K562 treated with DMSO at 1 percent for 12 hours (cell line): ENCODE measurements around the gene DNAAF8. TPM values are rescaled to one million over a fixed set of nuclear protein-coding genes. Genes with fewer than 3 reads are reported as not detected.

ENCODE experiments used
- total RNA-seq: library from RNA; unstranded; fragments of 300-600 nt; gene quantifications from 2 replicates; pipeline ENCODE4 v1.2.3, GENCODE V29; 2022; ENCODE audit not compliant: insufficient read depth

DNAAF8 gene
- not detected in 2 replicates for total RNA-seq

GRCh38 chr16:4734063-4734729 lies at the start of gene DNAAF8, which contains the start of gene ANKS3:
DNAAF8 (plus strand) TSS chr16:4734537; CDS start chr16:4736515, 1,978 bp downstream.
ANKS3 (minus strand) TSS chr16:4734271; CDS start chr16:4730149, 4,122 bp downstream.

GRCh38 chr16:4693296-4693955 lies 40.9 kb upstream of the DNAAF8 start, which contains the start of gene NUDT16L1:
NUDT16L1 (plus strand) TSS chr16:4693562; CDS start chr16:4693727, 165 bp downstream.

GRCh38 chr16:4766875-4767628 lies 32.7 kb downstream of the DNAAF8 start, which contains the start of gene ZNF500:
ZNF500 (minus strand) TSS chr16:4767162; CDS start chr16:4765978, 1,184 bp downstream.

GRCh38 chr16:4787627-4788482 lies 53.5 kb downstream of the DNAAF8 start, which contains the start of gene SEPTIN12:
SEPTIN12 (minus strand) TSS chr16:4788345; CDS start chr16:4787645, 700 bp downstream.

GRCh38 chr16:4795181-4795827 lies 61.0 kb downstream of the DNAAF8 start, which contains the start of gene SMIM22:
SMIM22 (plus strand) TSS chr16:4795369; CDS start chr16:4795735, 366 bp downstream.

Other genes with a start within 250 kb of the DNAAF8 start
- gene CDIP1, start 195.8 kb upstream of the DNAAF8 start, total RNA-seq = 0.59 TPM in 1 of 2 replicates, not detected in the other
- gene C16orf96, start 178.2 kb upstream of the DNAAF8 start, total RNA-seq = not detected in 2 replicates
- gene UBALD1, start 119.6 kb upstream of the DNAAF8 start, total RNA-seq = 43.1 and 44.9 TPM in 2 replicates
- 18.1 and 41.4 TPM in 2 replicates for gene MGRN1, start 109.7 kb upstream of the DNAAF8 start, total RNA-seq
- 29.4 and 37.7 TPM in 2 replicates for gene NUDT16L1, start 41.0 kb upstream of the DNAAF8 start, total RNA-seq
- 10.3 and 17.3 TPM in 2 replicates for gene ANKS3, start 266 bp upstream of the DNAAF8 start, total RNA-seq
- gene ZNF500, start 32.6 kb downstream of the DNAAF8 start, total RNA-seq = 6.3 and 8.0 TPM in 2 replicates
- gene SEPTIN12, start 53.8 kb downstream of the DNAAF8 start, total RNA-seq = not detected in 2 replicates
- gene SMIM22, start 60.8 kb downstream of the DNAAF8 start, total RNA-seq = not detected in 2 replicates
- 32.0 and 42.4 TPM in 2 replicates for gene ROGDI, start 68.1 kb downstream of the DNAAF8 start, total RNA-seq
- gene GLYR1, start 112.8 kb downstream of the DNAAF8 start, total RNA-seq = 33.5 and 74.6 TPM in 2 replicates
- gene UBN1, start 112.9 kb downstream of the DNAAF8 start, total RNA-seq = 19.3 and 56.6 TPM in 2 replicates
- gene PPL, start 202.6 kb downstream of the DNAAF8 start, total RNA-seq = 0.11 and 0.38 TPM in 2 replicates
- not detected in 2 replicates for gene SEC14L5, start 223.8 kb downstream of the DNAAF8 start, total RNA-seq